22Rv1 (cell line): ENCODE measurements around the gene MMP20.

Source experiments
- CTCF ChIP-seq: fragments of 450-650 bp; IDR thresholded peaks from 2 replicates; pipeline ENCODE4 v1.5.1; 2017; ENCODE audit warnings: mild to moderate bottlenecking
- ZFX ChIP-seq: fragments of 450-650 bp; IDR thresholded peaks from 2 replicates; pipeline ENCODE4 v1.6.1; 2017; ENCODE audit warnings: antibody characterized with exemption, borderline replicate concordance

- TF ChIP-seq CTCF, result no peak
- TF ChIP-seq ZFX, result no peak
Measured at GRCh38 chr11:102572554-102573220, 52.4 kb downstream of the MMP20 start.
